ENCODE data around the gene KISS1.
"Not testable (repeated sequence)": the region's sequence is repeated elsewhere in the genome, so short reads cannot be mapped to it uniquely, and the experiment has no call there.

Gene KISS1

DNA sequence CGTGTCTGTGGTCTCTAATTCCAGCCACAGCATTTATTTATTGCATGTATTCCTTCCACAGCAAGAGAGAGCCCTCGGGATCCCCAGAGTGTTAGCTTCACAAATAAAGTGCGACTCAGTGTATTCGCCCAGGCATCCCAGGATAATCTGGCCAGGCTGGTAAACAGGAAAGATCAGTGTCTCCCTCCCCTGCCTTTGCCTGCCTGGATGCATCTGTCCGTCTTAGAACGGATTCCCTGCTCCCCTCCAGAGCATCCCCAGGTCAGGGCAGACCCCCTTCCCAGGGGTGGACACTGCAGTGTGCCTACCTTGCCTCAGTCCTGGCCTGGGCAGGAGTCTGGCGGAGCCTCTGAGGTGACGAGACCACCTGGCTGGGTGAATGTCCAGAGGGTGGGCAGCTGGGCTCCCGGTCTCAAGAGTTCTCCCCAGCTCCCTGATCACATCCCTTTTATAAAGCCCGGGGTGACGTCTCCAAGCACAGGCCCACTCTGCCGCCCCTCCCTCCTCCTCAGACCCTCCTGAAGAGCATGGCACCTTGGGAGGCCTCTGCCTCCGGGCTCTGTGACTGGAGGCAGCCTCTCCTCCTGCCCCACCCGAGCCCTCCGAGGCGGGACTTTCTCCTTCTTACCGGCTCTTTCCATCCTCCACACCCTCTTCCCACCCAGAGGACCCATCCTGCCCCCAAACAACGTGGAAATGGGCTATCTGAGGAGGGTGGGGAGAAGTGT, at the start of gene KISS1:
KISS1 (minus strand) TSS at position 424 of the 728 bp plus-strand sequence. CDS start 3,615 bp downstream, outside the sequence.
- no peak for DNase-seq

DNA sequence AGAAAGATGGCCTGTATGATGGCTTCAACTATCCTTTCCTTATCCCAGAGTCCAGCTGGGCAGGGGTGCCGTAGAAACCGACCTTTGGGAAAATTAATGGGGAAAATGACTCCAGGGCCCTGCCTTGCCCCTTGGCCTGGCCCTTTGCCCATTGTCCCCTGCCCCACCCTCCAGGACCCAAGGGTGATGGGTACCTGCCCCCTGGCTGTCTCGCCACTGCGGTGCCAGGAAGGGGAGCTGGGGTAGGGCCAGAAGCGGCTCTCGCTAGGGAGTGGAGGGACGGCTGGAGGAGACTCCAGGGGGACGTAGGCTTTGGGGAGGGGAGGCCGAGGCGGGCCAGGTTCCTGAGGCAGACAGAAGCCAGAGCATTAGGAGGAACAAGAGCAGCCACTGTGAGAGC, 46.6 kb upstream of the KISS1 start:
- no peak for DNase-seq

GRCh38 chr1:204241914-204242313, 45.6 kb upstream of the KISS1 start:
- no peak for DNase-seq

DNA sequence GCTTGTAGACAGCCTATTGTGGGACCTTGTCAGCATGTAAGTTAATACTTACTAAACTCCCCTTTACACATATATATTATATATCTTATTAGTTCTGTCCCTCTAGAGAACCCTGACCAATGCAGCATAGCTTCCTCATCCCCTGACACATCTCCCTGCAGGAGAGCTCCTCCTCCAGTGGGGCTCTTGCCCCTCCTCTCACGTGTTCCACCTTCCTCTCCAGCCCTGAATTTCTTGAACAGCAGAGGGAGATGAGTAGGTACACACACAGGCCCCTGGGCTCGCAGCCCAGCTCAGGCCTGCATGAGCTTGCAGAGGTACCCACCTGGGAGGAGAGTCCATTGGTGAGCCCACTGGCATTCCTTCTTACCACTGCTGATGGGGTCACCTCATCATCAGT, 44.8 kb upstream of the KISS1 start:
- DNase-seq = no peak

DNA sequence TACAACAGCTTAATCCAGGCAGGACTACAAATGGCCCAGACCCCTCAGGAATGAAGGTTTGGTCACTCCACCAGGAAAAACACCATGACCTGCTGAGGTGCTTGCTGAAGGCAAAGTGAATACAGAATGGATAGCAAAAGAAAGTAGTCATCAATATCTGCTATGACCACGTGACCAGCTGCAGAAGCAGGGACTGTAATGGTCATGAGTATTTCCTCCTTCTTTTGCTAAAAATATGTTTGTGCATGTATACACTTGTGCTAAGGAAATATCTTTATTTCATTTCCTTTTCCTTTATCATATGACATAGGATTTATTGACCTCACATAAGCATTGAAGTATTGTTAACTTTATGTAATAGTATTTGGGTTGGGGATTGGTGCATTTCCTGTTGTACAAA, 43.9 kb upstream of the KISS1 start:
- no peak for DNase-seq

DNA sequence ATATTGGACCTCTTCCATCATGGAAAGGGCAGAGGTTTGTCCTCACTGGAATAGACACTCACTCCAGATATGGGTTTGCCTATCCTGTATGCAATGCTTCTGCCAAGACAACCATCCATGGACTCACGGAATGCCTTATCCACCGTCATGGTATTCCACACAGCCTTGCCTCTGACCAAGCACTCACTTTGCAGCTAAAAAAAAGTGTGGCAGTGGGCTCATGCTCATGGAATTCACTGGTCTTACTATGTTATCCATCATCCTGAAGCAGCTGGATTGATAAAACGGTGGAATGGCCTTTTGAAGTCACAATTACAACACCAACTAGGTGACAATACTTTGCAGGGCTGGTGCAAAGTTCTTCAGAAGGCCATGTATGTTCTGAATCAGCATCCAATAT, 43.1 kb upstream of the KISS1 start:
- DNase-seq = not testable (repeated sequence)

GRCh38 chr1:204238520-204238919, 42.2 kb upstream of the KISS1 start:
- not testable (repeated sequence) for DNase-seq

- not testable (repeated sequence) for DNase-seq
Observed at GRCh38 chr1:204237515-204237914, 41.2 kb upstream of the KISS1 start.

- no peak for DNase-seq
Observed at GRCh38 chr1:204232526-204232925, 36.2 kb upstream of the KISS1 start.

GRCh38 chr1:204230211-204230610, 33.9 kb upstream of the KISS1 start:
- no peak for DNase-seq

- no peak for DNase-seq
Observed at GRCh38 chr1:204228896-204229295, 32.6 kb upstream of the KISS1 start.

DNA sequence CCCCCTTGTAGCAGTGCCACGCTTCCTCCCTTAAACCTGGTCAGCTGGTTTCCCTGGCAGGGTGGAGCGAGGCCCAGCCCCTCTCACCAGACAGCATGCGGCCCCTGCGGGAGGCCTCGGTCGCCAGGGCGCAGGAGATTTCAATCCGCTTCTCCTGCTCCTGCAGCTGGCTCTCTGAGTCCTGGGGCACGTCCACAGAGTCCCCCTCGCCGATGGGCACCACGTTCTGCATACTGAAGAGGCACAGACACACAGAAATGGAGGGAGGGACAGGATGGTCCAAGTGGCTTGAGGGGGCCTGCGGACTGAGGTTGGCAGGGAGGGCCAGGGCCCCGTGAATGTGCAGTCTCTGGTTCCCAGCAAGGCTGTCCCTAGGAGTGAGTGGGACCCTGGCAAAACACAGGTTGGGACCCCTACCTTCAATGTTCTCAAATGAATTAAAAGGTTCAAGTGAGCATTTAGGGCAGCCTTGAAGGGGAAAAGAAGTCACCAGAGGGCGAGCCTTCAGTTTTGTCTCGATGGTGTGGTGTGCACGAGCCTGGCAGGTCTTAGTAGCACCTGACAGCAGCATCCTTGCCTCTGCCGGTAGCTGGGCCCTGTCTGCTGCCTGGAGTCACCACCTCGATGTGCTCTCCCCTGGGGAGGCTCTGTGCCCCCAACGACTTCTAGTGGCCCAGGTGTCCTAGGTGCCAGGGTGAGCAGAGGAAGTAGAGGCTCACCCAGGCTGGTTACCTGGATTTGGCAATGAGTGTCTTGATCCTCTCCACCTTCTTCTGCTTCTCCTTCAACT, 31.9 kb upstream of the KISS1 start:
- no peak for DNase-seq

DNA sequence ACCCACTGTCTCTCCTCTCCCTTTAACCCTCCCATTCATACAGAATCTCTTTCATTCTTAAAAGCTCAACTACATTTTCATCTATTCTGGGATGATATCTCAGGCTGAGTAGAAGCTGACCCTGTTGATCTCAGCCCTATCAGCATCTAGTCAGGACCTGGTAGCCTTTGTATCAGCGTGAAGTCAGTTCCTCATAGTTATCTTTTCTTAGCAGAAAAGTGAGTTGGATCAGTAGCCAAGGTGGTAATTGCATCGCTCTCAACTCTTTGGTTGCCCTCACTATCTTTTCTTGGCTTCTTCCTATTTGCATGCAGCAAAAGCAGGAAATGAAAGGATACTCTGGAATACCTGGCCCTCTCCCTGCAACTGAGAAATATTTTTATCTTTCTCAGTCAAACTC, 31.1 kb upstream of the KISS1 start:
- no peak for DNase-seq

- DNase-seq = no peak
Observed at GRCh38 chr1:204225841-204226735, 29.8 kb upstream of the KISS1 start.

GRCh38 chr1:204224655-204225054, 28.4 kb upstream of the KISS1 start:
- DNase-seq = no peak

GRCh38 chr1:204223129-204223860, 27.0 kb upstream of the KISS1 start:
- no peak for DNase-seq

DNA sequence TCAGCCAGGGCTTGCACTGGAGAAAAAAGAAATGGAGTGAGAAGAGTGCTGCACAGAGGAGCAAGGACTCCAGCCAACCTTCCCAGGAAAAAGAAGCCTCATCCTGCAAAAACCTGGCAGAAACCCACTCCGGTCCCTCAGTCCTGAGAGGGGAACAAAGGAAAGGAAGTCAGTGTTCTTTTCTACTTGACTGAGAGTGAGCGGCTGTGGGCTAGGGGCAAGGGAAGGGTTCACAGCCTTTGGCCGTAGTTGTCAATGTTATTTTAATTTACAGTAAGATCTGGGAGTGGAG, 26.4 kb upstream of the KISS1 start:
- DNase-seq = no peak

DNA sequence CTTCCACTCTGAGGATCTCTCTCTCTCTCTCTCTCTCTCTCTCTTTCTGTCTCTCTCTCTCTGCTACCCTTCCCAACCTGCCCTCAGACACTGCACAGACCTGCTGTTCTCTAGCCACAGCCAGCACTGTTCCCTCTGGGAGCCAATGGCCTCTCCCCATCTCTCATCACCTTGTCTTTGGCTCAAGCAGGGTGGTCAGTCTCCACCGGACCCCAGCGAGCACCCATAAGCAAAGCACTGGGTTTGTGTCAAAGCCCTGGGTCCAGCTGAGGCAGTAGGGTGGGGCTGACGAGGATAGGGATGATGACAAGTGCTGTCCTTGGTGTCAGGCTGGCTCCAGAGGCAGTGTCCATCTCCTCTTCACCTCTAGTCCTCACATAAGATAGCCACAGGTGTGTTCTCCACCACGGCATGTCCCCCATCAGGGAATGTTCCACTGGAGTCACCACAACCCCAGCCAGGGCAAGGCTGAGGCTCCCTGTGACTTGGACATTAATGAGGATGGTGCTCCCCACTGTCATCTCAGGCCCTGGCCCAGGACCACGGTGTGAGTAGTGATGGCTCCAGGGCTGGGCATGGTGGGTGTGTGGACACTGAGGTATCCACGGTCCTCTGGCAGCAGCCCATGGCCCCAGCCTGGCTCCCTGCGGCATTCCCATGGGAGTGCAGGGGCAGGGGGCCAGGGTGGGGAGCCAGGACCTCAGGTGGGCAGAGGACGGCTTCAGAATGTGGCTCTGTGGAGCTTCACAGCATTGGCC, 25.9 kb upstream of the KISS1 start:
- no peak for DNase-seq

DNA sequence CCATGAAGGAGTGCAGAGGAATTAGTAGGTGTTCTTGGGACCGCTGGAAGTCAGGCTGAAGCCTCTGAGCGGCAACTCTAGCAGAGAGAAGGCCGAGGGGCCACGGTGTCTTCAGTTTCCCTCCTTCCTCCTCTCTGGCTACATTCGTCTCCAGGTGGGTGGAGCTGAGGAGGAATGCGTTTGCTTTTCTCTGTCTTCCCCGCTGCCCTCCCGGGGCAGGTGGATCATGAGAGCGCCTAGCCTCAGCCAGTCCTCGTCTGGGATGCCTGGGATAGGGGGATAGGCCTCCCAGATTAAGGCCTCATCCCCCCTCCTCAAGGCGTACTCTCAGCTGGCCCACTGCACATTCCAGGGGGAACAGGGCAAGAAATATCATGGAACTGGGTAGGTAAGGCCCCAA, 25.0 kb upstream of the KISS1 start:
- DNase-seq = no peak

DNA sequence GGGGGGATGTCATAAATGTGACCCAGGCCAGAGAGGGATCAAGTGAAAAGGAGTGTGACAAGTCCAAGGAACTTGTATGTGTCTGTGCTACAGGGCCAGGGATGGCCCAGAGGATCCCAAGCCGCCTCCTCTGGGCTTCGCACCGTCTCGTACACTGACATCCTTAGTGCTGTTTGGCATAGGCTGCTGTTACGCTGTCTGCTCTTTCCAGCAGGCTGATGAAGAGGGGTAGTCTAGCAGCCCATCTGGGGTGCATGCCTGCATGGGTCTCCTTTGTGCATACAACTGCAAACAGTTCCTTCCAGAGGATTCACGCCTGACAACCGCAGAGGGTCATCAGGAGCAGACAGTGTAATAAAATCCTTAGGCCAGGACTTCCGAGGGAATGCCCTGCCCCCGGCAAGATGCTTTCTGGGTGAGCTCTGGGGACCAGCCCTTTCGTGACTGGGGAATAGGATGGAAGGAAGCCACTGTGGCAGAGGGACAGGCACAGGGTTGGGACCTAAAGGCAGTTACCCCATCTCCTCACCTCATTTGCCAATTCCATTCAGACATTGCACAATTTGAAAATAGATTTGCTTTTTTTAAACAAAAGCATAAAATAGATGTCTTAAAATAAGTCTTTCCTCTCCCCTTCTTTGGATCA, 23.8 kb upstream of the KISS1 start:
- no peak for DNase-seq

DNA sequence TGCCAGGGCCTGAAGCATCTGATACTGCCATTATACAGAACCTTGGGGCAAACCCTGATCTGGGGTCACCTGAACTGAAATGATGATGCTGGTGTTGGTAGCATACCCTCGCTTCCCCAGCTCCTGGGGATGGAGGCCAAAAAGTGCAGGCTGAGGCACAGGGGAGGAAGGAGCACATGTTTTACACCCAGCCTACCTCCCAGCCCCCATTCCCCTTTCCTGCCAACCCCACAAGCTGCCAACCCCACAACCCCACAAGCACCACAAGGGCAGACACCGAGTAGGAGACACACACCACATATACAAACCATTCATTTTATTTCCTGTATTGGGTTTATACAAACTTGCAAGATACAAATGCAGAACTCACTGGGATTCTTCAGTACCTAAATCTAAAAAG, 22.3 kb upstream of the KISS1 start:
- DNase-seq = no peak

- no peak for DNase-seq
Observed at GRCh38 chr1:204217648-204218000, 21.3 kb upstream of the KISS1 start.

Measured in NCI-H748 treated with DMSO at 0.1 percent for 48 hours (cell line).